NCI-H187 (cell line): Measurements from ENCODE around the gene NCEH1.

Source experiments
- DNase-seq, 2 experiments: peaks; one replicate each; lab custom pipeline; 2025; lab: John Stamatoyannopoulos, UW

The NCEH1 gene

DNA sequence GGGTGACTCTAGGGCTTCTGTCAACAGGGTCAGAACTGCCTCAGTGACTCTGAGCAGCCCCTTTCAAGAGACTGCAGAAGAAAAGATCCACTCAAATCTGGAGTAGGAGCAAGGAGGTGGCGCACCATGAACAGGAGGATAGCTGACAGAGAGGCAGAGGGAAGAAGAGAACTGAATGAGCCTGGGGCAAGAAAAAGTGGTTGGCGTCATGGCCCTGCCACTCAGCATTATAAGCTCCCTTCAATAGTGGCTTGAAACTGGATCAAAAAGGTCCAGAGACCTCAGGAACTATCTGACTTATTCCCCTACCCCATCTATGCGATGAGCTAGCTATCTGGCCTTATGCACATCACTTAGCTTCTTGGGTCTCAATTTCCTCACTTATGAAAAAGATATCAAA lies 66.6 kb downstream of the NCEH1 start:
- DNase-seq, result no peak

GRCh38 chr3:172643506-172644179 lies 67.2 kb downstream of the NCEH1 start:
- DNase-seq, result no peak

- DNase-seq, result no peak
Observed at GRCh38 chr3:172641291-172641690, 69.6 kb downstream of the NCEH1 start.

DNA sequence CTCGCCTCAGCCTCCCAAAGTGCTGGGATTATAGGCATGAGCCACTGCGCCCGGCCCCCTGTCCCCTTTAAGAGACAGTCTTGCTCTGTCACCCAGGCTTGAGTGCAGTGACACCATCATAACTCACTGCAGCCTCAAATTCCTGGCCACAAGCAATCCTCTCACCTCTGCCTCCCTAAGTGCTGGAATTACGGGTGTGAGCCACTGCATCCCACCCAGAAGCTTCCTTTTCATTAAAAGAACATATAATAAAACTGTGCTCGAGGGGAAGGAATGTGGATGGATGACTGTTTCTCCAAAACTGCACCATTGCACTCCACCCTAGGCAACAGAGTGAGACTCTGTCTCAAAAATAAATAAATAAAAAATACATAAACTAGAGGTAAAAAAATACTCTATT lies 70.1 kb downstream of the NCEH1 start:
- DNase-seq, result no peak

GRCh38 chr3:172635588-172635987 lies 75.3 kb downstream of the NCEH1 start:
- no peak for DNase-seq

DNA sequence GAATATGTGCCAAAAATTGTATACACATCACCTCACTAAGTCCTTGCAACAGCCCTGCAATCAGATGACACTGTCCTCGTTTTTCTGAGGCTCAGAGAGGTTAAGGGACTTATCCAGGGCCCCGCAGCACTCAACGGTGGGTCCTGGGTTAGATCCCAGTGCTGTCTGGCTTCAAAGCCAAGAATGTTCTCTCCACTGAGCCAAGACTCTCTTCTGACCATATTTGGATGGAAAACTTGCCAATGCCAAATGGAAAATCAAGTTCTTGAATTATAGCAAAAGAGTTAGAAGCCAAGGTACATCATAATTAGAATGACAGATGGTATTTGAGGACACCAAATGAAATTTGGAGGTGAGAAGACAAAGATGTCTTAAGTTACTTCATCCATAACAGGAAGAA lies 75.9 kb downstream of the NCEH1 start:
- no peak for DNase-seq

DNA sequence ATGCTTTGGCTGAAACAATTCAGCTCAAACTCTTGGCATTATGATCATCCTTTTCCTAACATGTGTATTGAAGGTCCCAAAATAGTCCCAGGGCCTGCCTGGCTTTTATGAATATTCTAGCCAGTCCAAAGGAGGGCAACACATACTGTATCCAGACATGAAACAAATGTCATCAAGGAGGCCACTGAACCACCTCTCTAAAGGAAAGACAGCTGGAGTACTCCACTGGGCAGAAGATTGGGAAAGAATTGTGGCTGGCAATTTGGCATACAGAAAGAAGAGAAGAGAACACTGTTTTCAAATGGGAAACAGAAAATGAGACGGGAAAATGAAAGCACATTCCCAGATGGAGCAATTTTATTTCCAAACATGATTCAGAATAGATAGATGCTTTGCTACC lies 80.6 kb downstream of the NCEH1 start:
- DNase-seq, result no peak

DNA sequence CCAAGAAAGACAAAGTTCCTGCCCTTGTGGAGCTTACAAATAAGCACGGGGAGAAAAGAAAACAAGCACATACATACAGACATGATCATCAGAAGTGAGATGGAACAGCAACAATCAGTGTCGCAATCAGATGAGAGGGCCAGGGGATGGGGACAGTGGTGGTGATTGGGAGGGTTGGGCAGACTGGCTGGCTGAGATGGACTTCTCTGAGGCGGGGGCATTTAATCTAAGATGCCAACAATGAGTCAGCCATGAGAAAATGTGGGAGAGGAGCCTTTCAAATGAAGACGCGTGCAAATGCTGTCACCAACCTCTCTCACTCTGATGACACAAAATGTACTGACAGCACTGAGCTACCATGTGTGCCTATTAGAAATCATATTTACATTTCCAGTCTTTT lies 81.4 kb downstream of the NCEH1 start:
- no peak for DNase-seq

- DNase-seq, result no peak
Observed at GRCh38 chr3:172627057-172627809, 83.6 kb downstream of the NCEH1 start.

DNA sequence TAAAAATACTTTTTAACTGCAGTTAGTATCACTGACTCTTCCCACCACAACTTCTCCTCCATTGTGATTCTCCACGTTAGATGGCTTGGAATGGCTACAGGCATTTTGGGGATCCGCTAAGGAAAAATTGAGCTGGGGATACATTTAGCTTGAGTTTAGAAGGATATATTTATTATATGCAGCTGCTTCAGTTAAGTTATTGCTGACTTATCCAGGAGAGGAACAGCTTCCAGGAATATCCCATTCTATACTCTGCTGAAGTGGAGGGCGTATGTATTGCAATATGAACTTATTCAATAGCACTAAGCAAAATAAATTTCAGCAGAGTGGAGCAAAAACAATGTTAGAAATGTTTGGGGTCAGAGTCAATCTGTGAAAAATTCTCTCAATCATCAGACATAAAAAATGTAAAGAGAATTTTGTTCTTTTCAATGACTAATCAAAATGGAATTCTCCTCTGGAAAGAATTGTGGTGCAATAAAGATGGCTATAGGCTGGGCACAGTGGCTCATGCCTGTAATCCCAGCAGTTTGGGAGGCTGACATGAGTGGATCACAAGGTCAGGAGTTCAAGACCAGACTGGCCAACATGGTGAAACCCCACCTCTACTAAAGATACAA lies 84.7 kb downstream of the NCEH1 start:
- no peak for DNase-seq

GRCh38 chr3:172625404-172625803 lies 85.5 kb downstream of the NCEH1 start:
- DNase-seq, result no peak

DNA sequence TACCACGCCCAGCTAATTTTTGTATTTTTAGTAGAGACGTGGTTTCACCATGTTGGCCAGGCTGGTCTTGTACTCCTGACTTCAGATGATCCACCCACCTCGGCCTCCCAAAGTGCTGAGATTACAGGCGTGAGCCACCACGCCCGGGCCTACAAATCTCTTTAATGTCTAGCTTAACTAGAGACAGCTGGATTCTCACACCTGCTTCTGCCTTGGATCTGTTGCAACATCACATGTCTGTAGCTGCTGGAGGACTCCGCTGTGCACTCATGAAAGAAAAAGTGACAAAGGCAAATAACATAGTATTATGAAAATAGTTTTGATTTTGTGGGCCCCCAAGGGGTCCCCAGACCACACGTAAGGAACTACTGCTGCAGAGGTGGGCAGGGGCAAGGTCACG lies 85.9 kb downstream of the NCEH1 start:
- DNase-seq, result no peak

GRCh38 chr3:172622916-172623700 lies 87.8 kb downstream of the NCEH1 start:
- no peak for DNase-seq

DNA sequence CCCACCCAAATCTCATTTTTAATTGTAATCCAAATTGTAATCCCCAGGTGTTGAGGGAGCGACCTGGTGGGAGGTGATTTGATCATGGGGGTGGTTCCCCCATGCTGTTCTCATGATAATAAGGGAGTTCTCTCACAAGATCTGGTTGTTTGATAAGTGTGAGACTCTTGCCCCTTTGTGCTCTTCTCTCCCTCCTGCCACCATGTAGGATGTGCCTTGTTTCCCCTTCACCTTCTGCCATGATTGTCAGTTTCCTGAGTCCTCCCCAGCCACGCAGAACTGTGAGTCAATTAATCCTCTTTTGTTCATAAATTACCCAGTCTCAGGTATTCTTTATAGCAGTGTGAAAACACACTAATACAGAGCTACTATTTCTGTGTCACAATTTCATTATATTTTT lies 88.7 kb downstream of the NCEH1 start:
- no peak for DNase-seq

GRCh38 chr3:172617976-172618375 lies 92.9 kb downstream of the NCEH1 start:
- no peak for DNase-seq

DNA sequence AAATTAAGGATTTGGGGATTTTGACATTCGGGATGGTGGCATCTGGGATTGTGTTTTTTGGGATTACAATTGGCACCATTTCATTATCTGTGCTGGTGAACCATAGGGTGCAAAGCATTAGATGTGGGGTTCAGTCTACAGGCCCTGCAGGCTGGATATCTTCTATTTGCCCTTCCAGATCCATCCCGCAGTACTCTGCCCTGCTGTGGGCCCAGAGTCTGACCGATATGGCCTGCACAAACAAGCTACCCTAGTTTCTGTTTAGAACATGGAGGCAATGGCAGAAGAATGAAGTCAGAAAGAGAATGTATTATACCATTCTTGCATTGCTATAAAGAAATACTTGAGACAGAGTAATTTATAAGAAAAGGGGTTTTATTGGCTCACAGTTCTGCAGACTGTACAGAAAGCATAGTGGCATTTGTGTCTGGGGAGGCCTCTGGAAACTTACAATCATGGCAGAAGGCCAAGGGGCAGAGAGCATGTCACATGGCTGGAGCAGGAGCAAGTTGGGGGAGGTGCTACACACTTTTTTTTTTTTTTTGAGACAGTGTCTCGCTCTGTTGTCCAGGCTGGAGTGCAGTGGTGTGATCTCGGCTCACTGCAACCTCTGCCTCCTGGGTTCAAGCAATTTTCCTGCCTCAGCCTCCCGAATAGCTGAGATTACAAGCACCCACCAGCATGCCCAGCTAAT lies 93.7 kb downstream of the NCEH1 start:
- DNase-seq, result no peak

DNA sequence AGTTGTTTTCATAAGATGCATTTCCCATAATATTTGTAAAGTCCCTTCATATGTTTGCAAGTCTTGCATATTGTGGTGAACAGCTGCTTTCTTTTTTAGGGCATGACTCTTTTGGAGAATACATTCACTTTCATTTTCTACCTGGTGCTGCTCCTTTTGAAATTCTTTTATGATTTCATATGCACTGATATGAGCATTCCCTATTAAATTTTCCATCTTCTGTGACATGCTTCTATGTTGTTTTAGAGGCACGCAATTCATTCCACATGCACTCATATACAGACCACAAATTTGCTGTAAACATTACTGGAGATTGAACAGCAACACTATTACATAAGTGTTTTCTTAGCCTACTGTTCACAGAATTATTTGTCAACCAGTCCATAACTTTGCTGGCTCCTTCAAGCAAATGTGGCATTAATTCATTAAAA lies 94.8 kb downstream of the NCEH1 start:
- no peak for DNase-seq

DNA sequence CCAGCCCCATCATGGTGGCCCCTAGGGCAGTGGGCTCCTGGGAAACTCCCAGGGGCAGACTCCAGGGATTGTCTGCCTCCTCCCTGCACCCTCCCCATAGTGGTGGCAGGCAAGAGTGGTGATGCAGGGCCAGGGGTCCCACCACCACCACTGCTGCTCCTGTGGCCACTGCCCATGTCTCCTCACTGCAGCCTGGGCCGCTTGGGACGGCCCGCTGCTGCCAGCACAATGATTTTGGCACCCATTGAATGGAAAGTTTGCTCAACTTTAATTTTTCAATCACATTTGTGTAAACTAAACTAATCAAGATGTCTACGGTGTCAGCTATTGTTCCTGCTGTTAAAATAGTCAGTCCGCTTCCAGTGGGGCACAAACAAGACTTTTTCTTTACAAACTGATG lies 95.6 kb downstream of the NCEH1 start:
- no peak for DNase-seq

GRCh38 chr3:172614340-172615274 lies 96.3 kb downstream of the NCEH1 start:
- no peak for DNase-seq

- no peak for DNase-seq
Observed at GRCh38 chr3:172613845-172614244, 97.0 kb downstream of the NCEH1 start.
